C4-2B (cell line): ENCODE measurements around the gene ARHGAP18.

Source experiments
- ZFX ChIP-seq: fragments of 450-650 bp; IDR thresholded peaks from 2 replicates; pipeline ENCODE4 v1.6.1; 2017
- TF ChIP-seq, protein P1 (sequence below): fragments of 450-650 bp; conservative IDR thresholded peaks from 2 replicates; pipeline ENCODE4 v1.5.1; 2017; ENCODE audit warnings: mild to moderate bottlenecking

DNA sequence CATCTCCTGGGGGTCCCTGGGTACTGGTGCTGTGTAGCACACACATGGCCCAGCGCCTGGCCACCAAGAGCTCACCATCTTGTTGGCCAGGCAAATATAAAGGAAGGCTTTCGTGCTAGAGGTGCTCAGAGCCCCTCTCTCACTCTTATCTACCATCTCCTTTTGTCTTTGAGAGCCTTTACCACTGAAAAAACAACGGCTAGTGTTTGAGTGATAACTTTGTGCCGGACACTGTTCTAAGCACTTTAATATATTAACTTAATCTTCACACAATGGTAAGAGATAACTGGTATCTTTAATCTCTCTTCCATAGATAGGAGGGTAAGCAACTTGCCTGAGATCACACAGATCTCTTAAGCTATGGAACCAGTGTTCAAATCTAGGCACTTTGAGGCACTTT is 21.5 kb upstream of the ARHGAP18 start:
- TF ChIP-seq, protein P1, sequence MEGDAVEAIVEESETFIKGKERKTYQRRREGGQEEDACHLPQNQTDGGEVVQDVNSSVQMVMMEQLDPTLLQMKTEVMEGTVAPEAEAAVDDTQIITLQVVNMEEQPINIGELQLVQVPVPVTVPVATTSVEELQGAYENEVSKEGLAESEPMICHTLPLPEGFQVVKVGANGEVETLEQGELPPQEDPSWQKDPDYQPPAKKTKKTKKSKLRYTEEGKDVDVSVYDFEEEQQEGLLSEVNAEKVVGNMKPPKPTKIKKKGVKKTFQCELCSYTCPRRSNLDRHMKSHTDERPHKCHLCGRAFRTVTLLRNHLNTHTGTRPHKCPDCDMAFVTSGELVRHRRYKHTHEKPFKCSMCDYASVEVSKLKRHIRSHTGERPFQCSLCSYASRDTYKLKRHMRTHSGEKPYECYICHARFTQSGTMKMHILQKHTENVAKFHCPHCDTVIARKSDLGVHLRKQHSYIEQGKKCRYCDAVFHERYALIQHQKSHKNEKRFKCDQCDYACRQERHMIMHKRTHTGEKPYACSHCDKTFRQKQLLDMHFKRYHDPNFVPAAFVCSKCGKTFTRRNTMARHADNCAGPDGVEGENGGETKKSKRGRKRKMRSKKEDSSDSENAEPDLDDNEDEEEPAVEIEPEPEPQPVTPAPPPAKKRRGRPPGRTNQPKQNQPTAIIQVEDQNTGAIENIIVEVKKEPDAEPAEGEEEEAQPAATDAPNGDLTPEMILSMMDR: no peak
- TF ChIP-seq ZFX: no peak
